Smooth muscle cell (in vitro differentiated cells): ENCODE data around the gene IZUMO3. TPM values are rescaled to one million over a fixed set of nuclear protein-coding genes. Genes with fewer than 3 reads are reported as not detected.

Source experiments
- DNase-seq: peaks from one replicate; lab custom pipeline; 2025; ENCODE audit not compliant: unreplicated experiment; lab: John Stamatoyannopoulos, UW
- H2AFZ ChIP-seq: fragments of 200-600 bp; sonication (generic); 2 replicates; pipeline ENCODE4 v1.6.0; 2016; ENCODE audit warnings: antibody characterized with exemption, low read depth, mild to moderate bottlenecking
- H3F3A ChIP-seq: fragments of 200-600 bp; sonication (generic); 2 replicates; pipeline ENCODE4 v1.6.0; 2017; ENCODE audit warnings: antibody characterized with exemption, low read depth
- H3K27ac ChIP-seq: fragments of 200-600 bp; sonication (generic); 2 replicates; pipeline ENCODE4 v1.5.1; 2016; ENCODE audit warnings: low read depth, mild to moderate bottlenecking
- H3K27me3 ChIP-seq: fragments of 200-600 bp; sonication (generic); 2 replicates; pipeline ENCODE4 v1.6.1; 2016; ENCODE audit warnings: low read depth, mild to moderate bottlenecking
- H3K36me3 ChIP-seq: fragments of 200-600 bp; sonication (generic); 2 replicates; pipeline ENCODE4 v1.5.1; 2016; ENCODE audit warnings: low read depth
- H3K4me1 ChIP-seq: fragments of 200-600 bp; sonication (generic); 2 replicates; pipeline ENCODE4 v1.5.1; 2016; ENCODE audit warnings: low read depth
- H3K4me2 ChIP-seq: fragments of 200-600 bp; sonication (generic); 2 replicates; pipeline ENCODE4 v1.6.0; 2016; ENCODE audit warnings: mild to moderate bottlenecking
- H3K4me3 ChIP-seq: fragments of 200-600 bp; sonication (generic); 2 replicates; pipeline ENCODE4 v1.5.1; 2016; ENCODE audit warnings: mild to moderate bottlenecking
- H3K79me2 ChIP-seq: fragments of 200-600 bp; sonication (generic); 2 replicates; pipeline ENCODE4 v1.6.0; 2016; ENCODE audit warnings: low read depth, mild to moderate bottlenecking
- H3K9ac ChIP-seq: fragments of 200-600 bp; sonication (generic); 2 replicates; pipeline ENCODE4 v1.6.0; 2016; ENCODE audit warnings: low read depth
- H3K9me3 ChIP-seq: fragments of 200-600 bp; sonication (generic); replicated peaks from 2 replicates; pipeline ENCODE4 v1.5.1; 2016; ENCODE audit warnings: low read depth
- H4K20me1 ChIP-seq: fragments of 200-600 bp; sonication (generic); 2 replicates; pipeline ENCODE4 v1.6.0; 2016; ENCODE audit warnings: low read depth
- WGBS: methylation state at CpG from one replicate; pipeline ENCODE4 v1.1.7; 2016; ENCODE audit warnings: low lambda C conversion rate; 5-methylcytosine and 5-hydroxymethylcytosine counted together
- polyA plus RNA-seq: library from polyadenylated mRNA; unstranded; fragments of >200 nt; fragmentation: Nextera tagmentation; extraction: Ambion mirVana; gene quantifications from 2 replicates; pipeline ENCODE4 v1.2.1, GENCODE V29; 2016
- total RNA-seq: library from RNA; depleted of rRNA; stranded (reverse); fragments of >200 nt; gene quantifications from 2 replicates; pipeline ENCODE4 v1.2.3, GENCODE V29; 2014
- TF ChIP-seq, protein P1 (sequence below): fragments of 200-600 bp; sonication (generic); IDR thresholded peaks from 2 replicates; pipeline ENCODE4 v1.5.1; 2017; ENCODE audit warnings: borderline replicate concordance, mild to moderate bottlenecking, antibody characterized with exemption; ENCODE audit not compliant: insufficient read depth, poor library complexity, severe bottlenecking

The IZUMO3 gene
- total and polyA plus RNA-seq, 2 experiments from 2014 or later = not detected

DNA sequence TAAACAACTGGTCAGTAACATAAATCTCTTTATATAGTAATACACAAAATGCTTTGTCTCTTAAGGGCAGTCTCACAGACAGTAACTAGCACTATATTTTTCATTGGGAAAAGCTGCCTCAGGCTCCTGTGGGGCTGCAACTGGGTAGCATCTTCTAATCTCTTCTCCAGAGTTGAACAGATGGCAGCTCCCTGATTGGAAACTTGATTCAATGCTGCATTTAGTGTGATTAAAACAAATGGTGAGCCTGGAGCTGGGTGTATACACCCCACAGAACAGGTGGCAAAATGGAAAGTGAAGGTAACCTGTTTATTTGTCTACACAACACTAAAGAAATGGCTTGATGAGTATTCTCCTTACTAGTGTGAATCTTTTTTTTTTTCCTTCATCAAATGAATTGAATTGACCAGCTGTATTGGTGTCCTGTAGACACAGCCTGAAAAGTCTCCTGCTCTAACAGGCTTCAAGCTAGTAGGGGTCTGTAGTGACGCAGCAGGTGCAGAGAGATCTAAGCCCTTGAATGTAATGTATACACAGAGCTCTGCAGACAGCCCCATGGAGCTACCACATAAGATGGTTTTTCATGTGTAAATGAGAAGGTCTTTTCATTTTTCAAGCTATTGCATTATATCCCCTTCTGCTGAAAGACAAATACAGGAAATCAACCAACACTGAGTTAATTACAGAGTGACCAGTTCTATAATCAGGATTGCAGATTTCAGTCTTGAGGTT, 43.3 kb downstream of the IZUMO3 start:
- Histone ChIP-seq H4K20me1 (no peaks in the 10 kb centered on the region), H3K9me3 (no peaks in the 10 kb centered on the region), H3K27me3 (no peaks in the 10 kb centered on the region), H3K36me3 (no peaks in the 10 kb centered on the region), H3K4me1 (peaks cover 4% of the 10 kb centered on the region), H3K79me2 (no peaks in the 10 kb centered on the region), H3K4me2 (no peak overlapping the region), H3K27ac (no peak overlapping the region), H3F3A (no peaks in the 10 kb centered on the region), H2AFZ (no peak overlapping the region), H3K9ac (no peak overlapping the region), H3K4me3 (no peak overlapping the region)
- 91% methylated on average over 1 of the region's 1 CpG for WGBS
- TF ChIP-seq, protein P1, sequence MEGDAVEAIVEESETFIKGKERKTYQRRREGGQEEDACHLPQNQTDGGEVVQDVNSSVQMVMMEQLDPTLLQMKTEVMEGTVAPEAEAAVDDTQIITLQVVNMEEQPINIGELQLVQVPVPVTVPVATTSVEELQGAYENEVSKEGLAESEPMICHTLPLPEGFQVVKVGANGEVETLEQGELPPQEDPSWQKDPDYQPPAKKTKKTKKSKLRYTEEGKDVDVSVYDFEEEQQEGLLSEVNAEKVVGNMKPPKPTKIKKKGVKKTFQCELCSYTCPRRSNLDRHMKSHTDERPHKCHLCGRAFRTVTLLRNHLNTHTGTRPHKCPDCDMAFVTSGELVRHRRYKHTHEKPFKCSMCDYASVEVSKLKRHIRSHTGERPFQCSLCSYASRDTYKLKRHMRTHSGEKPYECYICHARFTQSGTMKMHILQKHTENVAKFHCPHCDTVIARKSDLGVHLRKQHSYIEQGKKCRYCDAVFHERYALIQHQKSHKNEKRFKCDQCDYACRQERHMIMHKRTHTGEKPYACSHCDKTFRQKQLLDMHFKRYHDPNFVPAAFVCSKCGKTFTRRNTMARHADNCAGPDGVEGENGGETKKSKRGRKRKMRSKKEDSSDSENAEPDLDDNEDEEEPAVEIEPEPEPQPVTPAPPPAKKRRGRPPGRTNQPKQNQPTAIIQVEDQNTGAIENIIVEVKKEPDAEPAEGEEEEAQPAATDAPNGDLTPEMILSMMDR = no peak
- no peak for DNase-seq

DNA sequence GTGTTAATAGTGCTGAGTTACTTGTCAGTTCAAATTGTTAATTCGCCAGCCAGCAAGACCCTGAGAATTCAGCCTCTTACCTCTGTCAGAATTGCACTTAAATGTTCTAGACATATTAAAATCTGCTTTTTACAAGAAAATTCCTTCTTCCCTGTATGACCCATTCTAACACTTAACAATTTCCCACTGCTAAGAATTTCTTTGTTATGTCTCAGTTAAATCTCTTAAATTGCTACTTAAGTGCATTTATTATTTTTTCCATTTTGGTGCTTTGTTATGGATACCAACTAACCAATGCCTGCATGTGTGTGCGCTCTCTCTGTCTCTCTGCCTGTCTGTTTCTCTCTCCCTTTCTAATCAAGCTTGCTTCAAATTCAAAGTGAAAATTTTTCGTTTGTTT, 44.9 kb downstream of the IZUMO3 start:
- no peaks in the 10 kb centered on the region for H3K36me3 ChIP-seq
- H3K27me3 ChIP-seq = no peaks in the 10 kb centered on the region
- H2AFZ ChIP-seq = peak overlapping the region; percentile 9
- H3F3A ChIP-seq = no peaks in the 10 kb centered on the region
- no peaks in the 10 kb centered on the region for H4K20me1 ChIP-seq
- H3K9ac ChIP-seq = no peak overlapping the region
- peaks cover 4% of the 10 kb centered on the region for H3K4me1 ChIP-seq
- TF ChIP-seq, protein P1 = no peak
- no peak for DNase-seq
- no peak overlapping the region for H3K4me3 ChIP-seq
- 82% methylated on average over 3 of the region's 3 CpGs for WGBS
- H3K4me2 ChIP-seq = no peak overlapping the region
- H3K27ac ChIP-seq = no peak overlapping the region
- no peaks in the 10 kb centered on the region for H3K9me3 ChIP-seq
- H3K79me2 ChIP-seq = no peaks in the 10 kb centered on the region

DNA sequence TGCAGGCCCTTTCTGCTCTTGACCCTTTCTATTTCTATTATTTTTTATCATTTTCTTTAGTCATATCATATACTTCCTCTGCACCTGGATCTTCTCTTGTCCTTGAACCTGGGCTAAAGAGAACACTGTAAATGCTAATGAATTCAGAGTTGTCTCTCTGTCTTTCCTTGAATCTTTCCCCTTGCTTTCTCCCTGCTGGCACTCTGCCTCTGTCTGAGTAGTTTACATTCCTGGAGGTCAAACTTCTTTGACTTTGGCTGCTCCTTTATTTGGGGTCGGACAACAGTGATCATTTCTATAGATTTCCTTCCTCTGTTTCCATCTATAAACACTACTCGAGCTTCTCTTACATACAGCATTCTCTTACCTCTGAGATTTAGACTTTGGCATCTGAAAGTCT, 47.1 kb downstream of the IZUMO3 start:
- Histone ChIP-seq H3K79me2 (no peaks in the 10 kb centered on the region), H3K4me3 (no peak overlapping the region), H3K4me1 (peaks cover 4% of the 10 kb centered on the region), H3K27me3 (no peaks in the 10 kb centered on the region), H3F3A (no peaks in the 10 kb centered on the region), H3K9ac (no peak overlapping the region), H2AFZ (no peak overlapping the region), H4K20me1 (no peaks in the 10 kb centered on the region), H3K36me3 (no peaks in the 10 kb centered on the region), H3K27ac (no peak overlapping the region), H3K4me2 (no peak overlapping the region), H3K9me3 (no peaks in the 10 kb centered on the region)
- WGBS = 49% methylated on average over 2 of the region's 2 CpGs
- no peak for DNase-seq
- TF ChIP-seq, protein P1 = no peak

DNA sequence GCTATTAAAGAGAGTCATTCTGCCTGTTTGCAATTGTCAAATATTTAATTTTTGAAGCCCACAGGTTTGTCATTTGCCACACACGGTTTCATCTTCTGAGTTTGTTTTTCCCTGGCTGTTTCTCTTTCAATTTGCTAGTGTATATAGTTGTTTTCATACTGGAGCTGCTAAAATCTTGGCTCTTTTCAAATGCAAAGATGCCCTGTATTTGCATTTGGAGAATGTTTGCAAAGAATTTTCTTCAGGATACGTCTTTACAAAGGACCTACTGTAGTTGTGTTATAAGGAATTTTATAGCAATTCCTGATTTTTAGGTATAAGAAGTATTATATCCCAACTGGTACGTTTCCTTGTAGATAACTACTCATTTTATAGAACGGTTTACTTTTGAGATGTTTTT, 48.0 kb downstream of the IZUMO3 start:
- H4K20me1 ChIP-seq = no peaks in the 10 kb centered on the region
- H3F3A ChIP-seq = no peaks in the 10 kb centered on the region
- H3K4me1 ChIP-seq = peaks cover 4% of the 10 kb centered on the region
- H3K79me2 ChIP-seq = no peaks in the 10 kb centered on the region
- H3K27ac ChIP-seq = no peak overlapping the region
- H3K4me3 ChIP-seq = no peak overlapping the region
- no peaks in the 10 kb centered on the region for H3K36me3 ChIP-seq
- no peak overlapping the region for H3K9ac ChIP-seq
- H3K9me3 ChIP-seq = no peaks in the 10 kb centered on the region
- WGBS = 59% methylated on average over 4 of the region's 4 CpGs
- no peaks in the 10 kb centered on the region for H3K27me3 ChIP-seq
- TF ChIP-seq, protein P1 = no peak
- no peak for DNase-seq
- no peak overlapping the region for H2AFZ ChIP-seq
- no peak overlapping the region for H3K4me2 ChIP-seq
